ENCODE data around the gene RASGEF1C.

Gene RASGEF1C

DNA sequence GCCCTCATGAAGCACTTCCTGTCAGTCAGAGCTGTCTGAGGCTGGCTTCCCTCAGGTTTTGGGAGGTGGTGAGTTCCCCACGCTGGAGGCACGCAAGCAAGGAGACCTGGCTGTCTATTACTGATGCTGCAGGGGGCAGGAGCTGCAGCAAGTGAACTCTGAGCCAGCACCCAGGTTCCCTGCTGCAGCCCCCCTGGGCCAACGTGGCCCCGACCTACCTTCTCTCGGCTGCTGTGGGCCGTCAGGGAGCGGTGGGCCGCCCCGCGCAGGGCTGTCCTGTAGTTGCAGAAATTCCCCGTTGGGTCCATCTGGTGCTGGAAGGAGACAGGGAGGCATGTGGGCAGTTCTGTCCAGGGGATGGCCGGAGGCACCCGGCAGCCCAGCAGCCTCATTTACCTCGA, 90.6 kb downstream of the RASGEF1C start:
- no peak for FAIRE-seq

DNA sequence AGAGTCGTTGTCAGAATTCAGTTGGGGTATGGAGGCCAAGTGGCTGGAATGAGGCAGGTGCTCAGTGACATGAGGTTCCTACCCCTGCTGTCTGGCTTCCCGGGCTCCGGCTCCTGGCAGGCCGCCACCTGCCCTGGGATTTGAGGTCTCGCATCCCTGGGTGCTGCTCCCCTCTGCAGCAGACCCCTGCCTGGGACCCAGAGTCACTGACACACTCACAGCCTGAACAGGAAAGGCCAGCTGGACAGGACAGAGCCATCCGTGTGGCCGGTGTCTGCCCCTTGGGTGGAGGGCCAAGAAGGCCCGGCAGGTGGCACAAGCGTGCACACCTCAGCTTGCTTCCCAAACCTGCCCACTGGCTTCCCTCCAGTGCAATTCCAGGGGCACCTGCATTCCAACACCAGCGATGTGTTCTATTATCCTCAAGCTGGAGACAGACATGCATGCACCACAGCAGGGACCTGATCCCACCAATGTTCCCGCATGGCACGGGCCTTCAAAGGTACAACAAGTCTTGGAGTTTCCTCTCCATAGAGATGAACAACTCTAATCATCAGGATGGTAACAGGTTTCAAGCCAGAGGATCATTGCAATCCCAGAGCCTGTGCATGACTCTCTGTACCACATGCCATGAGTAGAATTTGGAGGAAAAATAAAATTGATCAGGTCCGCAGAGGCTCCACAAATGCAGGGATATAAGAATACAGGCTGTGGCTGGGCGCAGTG, 91.8 kb downstream of the RASGEF1C start:
- FAIRE-seq, result no peak

DNA sequence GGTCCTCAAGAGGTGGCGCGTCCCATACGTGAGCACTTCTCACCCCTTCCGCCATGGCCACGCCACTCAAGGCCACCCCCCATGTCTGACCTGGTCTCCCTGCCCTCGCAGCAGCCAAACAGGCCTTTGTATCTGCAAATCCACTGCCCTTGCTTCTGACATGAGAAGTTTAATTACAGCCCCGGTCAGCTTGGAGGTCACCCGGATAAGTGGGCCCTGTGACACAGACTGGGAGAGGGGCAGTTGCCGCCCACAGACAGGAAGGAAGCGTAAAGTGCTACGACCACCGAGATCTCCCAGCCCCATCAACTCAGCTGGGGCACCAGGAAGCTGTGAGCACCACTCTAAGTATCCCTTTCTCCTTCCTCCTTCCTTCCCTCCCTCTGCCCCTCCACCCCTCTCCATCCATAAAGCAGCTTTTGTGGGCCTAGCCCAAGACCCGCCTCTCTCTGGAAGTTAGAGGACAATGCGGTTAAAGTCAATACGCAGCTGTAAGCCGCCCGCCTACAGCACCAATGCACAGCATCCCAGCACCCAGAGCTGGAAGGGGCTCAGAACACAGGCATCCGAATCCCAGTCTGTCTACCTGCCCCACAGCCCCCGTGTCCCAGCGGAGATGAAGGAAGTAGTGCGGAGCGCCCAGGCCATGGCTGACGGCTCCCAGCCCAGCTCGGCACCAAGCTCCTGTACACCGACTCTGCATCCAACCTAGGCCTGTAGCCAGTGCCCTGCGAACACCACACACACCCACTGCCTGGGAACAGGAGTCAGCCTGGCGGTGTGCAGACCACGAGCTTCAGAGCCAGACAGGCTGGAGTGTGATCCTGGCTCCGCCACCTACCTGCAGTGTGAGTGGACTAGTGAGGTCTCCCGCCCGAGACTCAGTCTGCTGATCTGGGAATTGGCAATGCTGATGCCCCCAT, 92.7 kb downstream of the RASGEF1C start:
- no peak for FAIRE-seq

DNA sequence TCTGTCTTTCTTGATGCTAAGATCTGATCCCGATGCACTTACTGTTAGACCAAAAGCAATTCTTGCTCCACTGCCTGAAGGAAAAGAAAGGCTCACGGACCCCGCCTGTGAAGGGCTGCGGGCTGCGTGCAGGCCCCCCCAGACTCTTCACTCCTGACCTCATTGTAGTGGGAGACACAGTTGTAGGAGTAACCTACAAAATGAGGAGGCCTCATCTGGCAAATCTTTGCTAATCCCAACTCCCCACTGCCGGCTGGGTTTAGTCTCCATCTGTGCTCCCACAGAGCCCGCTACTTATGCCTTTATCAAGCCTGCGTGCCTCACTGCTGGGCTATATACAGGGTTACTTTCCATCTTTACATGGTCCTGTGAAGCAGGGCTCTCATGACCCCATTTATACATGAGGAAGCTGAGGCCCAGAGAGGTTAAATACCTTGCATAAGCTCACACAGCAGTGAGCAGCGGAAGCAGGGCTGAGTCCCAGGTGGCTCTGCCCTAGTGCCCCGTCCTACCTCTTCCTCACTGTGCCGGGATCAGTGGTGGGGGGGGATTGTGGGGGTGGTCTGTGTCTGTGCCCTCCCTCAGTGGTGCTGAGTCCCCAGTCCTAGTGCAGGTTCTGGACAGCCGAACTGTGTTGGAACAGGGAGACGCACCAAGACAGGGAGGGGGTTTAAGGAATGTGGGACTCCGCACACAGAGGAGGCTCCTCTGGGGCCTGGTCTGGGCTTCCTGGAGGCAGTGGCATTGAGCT, 93.5 kb downstream of the RASGEF1C start:
- FAIRE-seq, result no peak

DNA sequence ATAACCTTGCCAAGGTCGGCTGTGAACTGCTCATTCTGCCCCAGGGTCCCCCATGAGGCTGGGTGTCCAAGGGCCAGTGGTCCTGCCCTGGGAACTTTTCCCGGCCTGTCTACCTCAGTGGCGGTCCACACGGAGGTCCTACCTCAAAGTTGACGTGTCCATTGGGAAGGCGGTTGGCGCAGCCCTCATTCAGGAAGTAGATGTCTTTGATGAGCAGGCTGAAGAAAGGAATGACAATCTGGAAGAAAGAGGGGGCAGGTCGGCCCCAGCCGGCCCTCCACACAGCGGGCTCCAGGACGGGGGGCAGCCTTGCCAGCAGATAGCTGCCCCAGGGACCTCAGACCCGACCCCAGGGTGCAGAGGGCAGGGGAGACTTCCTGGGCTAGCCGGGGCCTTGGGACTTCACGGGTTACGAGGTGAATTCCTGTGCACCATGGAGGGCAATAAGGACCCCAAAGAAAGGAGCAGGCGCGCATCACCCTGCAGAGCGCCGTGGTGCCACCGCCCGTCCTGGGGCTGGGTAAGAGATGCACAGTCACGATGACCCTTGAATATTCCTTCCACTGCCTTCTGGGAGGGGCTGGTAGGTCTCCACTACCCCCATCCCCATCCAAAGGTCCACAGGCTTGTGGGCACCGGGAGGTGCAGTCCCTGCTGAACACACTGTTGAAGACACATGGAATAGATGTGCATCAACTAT, 94.6 kb downstream of the RASGEF1C start:
- no peak for FAIRE-seq

DNA sequence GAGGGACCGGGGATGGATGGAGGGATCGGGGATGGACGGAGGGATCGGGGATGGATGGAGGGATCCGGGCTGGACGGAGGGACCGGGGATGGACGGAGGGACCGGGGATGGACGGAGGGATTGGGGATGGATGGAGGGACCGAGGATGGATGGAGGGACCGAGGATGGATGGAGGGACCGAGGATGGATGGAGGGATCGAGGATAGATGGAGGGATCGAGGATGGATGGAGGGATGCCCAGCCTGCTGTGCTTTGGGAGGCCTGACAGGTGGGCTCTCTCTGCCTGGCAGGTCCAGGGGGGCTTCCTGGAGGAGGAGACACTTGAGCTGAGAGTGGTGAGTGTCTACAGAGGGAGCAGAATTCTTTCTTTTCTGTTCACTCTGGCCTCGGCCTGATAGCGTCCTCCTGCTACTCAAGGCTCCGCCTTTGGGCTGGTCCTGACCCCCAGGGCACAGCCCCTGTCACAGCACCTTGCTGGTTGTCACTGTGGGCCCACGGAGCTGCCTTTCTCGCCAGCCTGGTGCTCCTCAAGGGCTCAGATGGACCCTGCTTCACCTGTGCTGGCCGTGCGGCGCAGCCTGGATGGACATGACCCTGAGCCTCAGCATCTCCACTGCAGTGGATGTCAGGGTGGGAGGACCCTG, 95.2 kb downstream of the RASGEF1C start:
- no peak for FAIRE-seq

DNA sequence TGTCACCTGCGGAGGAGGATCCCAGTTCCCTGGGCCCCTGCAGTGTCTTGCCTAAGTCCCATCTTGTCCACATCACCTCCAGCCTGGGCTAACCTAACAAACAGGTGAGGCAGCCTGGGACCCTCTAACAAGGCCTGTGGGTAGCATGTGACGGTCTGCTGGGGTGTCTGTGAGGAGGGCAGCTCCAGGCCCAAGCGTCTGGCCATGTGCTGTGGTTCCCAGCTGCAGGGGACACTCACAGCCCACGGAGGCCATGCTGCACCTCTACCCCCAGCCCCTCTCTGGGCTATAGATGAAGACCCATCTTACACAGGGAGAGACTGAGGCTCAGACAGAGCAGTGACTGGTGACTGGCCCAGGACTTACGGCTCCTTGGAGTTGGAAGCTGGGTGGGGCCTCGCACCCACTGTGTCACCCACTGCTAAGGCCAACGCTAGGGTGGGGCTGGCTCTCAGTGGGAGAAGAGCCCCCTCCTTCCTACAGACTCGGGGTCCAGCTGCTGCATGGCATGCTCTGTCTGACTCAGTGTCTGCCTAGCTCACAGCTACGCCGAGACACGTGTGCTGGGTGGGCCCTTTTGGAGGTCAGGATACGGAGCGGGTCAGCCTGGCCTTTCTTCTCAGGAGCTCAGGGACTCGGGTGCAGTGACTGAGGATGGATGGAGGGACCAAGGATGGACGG, 96.7 kb downstream of the RASGEF1C start:
- no peak for FAIRE-seq

DNA sequence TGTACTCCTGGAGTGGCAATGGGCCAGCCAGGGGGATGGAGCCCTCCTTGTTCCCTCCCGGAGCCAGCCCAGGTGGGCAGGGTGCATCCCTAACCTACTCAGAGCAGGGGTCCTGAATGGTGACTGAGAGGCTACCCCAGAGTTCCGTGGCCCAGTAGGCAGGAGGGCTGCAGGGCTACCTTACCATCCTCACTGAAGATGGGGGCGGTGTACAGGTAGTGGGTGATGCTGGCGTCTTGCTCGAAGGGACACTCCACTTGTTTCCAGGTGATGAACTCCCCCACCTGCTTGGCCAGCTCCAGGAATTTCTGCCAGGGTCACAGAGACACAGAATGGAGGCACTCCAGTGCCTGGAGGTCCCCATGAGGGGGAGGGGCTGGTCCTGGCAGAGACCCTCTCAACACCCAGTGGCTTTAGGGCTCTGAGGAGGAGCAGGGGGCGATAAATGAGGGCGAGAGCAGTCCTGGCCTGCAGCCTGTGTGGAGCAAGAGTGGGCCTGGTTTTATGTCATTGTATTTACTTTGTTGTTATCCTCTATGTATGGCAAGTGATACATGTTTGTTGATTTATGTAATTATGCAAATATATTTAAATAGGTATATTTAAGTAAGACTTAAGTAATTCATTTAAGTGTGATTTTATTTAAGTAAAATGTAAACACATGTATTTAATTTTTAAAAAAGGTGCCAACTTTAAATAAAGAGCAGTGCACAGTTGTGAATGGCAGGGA, 97.6 kb downstream of the RASGEF1C start:
- no peak for FAIRE-seq

DNA sequence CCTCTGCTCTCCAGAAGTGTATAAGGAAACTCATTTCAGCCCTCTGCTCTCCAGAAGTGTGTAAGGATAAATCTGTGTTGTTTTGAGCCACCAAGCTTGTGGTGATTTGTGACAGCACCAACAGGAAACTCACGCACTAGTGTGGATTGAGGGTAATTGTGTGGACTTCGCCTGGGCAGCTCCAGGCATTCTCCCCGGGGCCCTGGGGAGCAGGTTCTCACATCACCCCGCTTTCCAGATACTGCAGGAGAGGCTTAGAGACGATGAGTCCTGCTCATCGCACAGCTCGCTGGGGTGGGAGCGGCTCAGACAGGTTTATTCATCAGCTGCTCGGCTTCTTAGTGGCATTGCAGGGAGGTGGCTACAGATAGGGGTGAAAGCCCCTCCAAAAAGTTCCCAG, 99.1 kb downstream of the RASGEF1C start:
- no peak for FAIRE-seq

DNA sequence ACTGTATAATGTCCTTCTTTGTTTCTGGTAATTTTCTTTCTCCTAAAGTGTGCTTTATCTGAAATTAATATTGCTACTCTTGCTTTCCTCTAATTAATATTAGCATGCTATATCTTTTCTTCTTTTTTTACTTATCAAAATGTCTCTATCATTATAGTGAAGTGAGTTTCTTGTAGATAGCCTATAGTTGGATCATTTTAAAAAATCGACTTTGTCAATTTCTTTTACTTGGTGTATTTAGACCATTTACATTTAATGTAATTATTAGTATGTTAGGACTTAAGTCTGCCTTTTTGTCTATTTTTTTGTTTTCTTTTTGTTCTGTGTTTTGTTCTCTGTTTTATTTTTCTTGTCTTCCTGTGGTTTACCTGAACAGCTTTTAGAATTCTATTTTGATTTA, 102.0 kb downstream of the RASGEF1C start:
- no peak for FAIRE-seq

DNA sequence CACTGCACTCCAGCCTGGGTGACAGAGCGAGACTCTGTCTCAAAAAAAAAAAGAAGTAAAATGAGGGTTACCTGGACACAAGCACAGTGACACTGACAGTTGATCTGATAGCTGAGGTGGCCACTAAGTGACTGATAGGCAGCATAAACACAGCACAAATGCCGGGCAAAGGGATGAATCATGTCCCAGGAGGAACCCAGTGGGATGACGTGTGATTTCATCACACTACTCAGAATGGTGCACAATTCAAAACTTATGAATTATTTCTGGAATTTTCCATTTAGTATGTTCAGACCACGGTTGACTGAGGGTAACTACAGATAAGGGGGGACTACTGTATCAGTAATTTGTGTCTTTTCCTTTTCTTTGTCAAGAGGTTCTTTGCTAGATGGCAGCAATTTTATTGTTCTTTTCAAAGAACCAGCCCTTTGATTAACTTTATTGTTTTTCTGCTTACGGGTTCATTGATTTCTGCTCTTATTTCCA, 103.1 kb downstream of the RASGEF1C start:
- no peak for FAIRE-seq

DNA sequence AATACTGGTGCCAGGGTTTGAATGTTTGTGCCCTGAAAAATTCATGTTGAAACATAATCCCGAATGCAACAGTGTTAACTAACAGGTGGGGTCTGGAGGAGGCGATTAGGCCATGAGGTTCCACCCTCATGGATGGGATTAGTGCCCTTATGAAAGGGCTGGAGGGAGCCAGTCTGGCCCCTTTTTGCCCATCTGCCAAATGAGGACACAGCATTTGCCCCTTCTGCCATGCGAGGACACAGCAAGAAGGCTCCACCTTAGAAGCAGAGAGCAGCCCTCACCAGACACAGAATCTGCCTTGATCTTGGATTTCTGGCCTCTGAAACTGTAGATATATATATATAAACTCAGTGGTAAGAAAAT, 104.9 kb downstream of the RASGEF1C start:
- FAIRE-seq, result no peak

DNA sequence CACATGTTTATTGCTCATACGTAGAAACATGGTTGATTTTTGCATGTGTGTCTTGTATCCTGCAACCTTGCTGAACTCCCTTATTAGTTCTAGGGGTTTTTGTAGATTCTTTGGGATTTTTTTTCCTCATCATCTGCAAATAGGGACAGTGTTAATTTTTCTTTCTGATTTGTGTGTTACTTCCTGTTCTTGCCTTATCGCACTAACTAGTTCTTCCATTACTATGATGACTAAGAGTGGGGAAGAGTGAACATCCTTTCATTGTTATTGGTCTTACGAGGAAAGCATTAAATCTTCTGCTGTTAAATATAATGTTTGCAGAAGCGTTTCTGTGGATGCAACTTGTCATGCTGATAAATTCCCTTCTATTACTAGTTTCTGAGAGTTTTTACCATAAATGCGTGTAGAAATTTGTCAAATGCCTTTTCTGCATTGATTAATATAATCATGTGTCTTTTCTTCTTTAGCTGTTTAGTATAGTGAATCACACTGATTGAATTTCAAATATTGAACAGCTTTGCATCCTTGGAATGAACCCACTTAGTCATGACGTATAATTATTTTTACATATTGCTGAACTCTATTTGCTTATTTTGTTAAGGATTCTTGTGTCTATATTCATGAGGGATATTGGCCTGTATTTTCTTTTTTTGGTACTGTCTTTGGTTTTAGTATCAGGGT, 105.4 kb downstream of the RASGEF1C start:
- no peak for FAIRE-seq

DNA sequence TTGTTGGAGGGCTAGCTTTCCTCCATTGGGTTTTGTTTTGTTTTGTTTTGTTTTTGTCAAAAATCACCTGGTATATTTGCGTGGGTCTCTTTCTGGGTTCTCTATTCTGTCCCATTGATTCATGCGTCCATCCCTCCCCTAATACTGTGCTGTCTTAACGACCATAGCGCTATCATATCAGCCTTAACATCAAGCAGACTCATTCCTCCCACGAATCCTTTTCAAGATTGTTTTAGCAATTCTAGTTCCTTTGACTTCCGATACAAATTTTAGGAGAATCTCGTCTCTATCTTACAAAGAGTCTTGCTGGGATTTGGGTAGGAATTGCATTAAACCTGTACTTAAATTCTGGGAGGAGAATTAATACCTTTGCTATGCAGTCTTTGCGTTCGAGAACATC, 106.4 kb downstream of the RASGEF1C start:
- no peak for FAIRE-seq

DNA sequence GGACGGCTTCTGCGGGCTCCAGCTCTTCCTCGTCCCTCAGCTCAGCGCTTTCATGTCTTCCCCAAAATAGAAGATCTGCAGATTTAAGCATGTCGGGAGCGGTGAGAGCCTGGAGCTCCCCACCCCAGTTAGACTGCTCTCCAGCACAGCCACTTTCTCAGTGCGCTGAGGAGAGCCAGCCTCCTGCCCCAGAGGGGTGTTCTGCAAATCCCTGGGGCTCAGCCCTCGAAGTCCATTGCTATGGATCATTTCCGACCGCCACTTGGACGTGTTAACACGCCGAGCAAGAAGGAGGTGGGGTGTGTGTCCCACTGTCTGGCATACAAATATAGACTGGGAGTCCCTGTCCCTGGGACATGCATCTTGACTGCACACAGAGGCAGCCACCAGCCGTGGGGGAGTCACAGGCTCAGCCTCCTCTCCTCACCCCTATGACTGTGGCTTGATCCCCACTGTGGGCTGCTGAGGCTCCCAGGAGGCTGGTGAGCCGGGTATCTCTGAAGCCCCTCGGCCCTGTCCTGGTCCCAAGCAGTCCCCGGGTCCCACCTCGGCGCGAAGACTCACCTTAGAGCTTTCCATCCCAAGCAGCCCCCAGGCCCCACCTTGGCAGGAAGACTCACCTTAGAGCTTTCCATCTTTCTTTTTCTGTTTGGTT, 107.4 kb downstream of the RASGEF1C start:
- no peak for FAIRE-seq

DNA sequence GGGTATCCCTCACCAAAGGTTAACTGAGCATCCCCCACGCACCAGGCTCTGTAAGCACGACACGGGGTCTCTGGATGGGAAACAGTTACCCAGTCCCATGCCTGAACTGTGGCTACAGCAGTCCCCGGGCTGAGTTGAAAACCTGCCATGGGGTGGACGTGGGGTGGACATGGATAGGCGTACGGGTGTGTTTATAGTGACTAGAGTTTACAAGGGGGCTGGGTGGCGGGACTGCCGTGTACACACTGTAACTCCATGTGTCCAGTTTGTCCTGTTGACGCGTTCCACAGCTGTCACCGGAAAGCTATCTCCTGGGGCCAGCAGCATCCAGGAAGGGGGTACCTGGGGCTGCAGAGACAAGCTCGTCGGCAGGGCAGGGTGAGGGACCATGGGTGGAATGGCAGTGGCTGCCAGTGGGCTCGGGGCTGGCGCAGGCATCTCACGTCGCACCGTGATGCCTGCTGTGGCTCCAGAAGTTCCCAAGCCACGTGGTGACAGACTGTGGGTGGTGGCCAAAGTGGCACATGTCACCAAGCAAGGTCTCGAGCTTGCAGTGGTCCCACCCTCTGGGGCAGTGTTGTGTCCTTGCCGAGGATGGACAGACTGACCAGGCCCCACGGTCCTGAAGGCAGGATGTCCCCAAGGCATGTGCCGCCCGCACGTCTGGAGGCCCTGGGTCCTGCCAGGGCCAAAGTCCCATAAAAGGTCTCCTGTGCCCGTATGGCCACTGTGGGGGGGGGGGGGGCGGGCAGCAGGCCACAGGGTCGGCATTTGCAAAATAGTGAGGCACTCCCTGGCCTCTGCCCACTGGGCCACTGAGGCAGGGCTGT, 108.2 kb downstream of the RASGEF1C start:
- no peak for FAIRE-seq

DNA sequence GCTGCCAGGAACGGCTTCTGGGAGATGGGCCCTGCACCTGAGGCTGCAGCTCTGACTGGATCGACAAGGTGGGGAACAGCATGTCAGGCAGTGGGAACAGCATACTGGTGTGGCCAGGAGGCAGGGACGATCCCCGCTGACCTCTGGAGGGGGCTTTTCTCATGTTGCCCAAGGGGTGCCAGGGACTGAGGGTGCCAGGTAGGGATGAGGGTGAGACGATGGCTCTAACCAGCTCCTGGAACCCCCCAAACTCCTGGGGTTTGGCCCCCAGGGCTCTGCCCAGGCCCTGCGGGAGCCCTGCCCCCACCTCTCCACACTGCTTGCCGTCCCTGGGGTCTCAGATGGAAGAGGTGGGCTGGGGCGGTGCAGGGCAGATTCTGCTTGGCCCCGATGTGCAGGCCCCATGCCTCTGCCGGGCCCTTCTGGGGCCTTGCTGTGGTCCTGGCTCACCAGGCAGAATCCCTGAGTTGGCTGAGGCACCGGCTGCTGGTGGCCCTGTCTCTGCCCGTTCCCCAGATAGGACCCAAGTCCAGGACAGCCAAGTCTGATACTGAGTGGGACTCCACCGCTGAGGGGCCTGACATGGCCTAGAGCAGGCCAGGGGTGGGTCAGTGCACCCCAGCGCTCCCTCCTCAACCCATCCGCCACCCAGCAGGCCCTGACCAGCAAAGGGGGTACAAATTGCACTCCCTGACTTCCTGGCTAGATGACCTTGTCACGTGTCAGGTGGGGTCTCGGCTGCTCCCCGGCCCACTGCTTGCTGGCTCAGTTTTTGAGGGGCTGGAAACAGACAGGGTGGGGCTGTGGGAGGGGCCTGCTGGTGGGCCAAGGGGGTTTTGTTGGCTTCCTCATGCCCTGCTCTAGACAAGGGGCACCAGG, 109.0 kb downstream of the RASGEF1C start:
- no peak for FAIRE-seq
